Endodermal cell (in vitro differentiated cells): ENCODE results near the gene RAD9A. TPM values are rescaled to one million over a fixed set of nuclear protein-coding genes. Genes with fewer than 3 reads are reported as not detected.

Source experiments
- DNase-seq: peaks from one replicate; pipeline ENCODE4 v3.0.0-alpha.2; 2017
- H3K27ac ChIP-seq: 2 replicates; pipeline ENCODE4 v1.5.1; 2013; ENCODE audit warnings: mild to moderate bottlenecking, low read depth, low read length, moderate library complexity
- H3K27me3 ChIP-seq: 2 replicates; pipeline ENCODE4 v1.6.1; 2013; ENCODE audit warnings: mild to moderate bottlenecking, low read length, moderate library complexity; ENCODE audit not compliant: insufficient read depth, control insufficient read depth, poor library complexity, severe bottlenecking
- H3K36me3 ChIP-seq: 2 replicates; pipeline ENCODE4 v1.7.0; 2013; ENCODE audit warnings: mild to moderate bottlenecking, low read length, moderate library complexity; ENCODE audit not compliant: control insufficient read depth, insufficient read depth
- H3K4me1 ChIP-seq: one replicate; pipeline ENCODE4 v1.7.0; 2013; ENCODE audit warnings: low read length; ENCODE audit not compliant: control insufficient read depth, insufficient read depth
- H3K4me3 ChIP-seq: 2 replicates; pipeline ENCODE4 v1.5.1; 2013; ENCODE audit warnings: mild to moderate bottlenecking, low read length, moderate library complexity
- H3K9ac ChIP-seq: 2 replicates; pipeline ENCODE4 v1.6.1; 2013; ENCODE audit warnings: mild to moderate bottlenecking, low read length, moderate library complexity; ENCODE audit not compliant: poor library complexity, severe bottlenecking; ENCODE audit errors: extremely low read depth
- H3K9me3 ChIP-seq: 2 replicates; pipeline ENCODE4 v1.6.1; 2013; ENCODE audit warnings: mild to moderate bottlenecking, low read length, moderate library complexity; ENCODE audit not compliant: control insufficient read depth
- H3K27ac Mint-ChIP-seq: 2 replicates; pipeline ENCODE4 v1.8.0; 2020; ENCODE audit warnings: mixed read lengths
- H3K27me3 Mint-ChIP-seq: 2 replicates; pipeline ENCODE4 v1.8.0; 2021; ENCODE audit warnings: mild to moderate bottlenecking, mixed read lengths; ENCODE audit not compliant: insufficient read depth
- H3K36me3 Mint-ChIP-seq: 2 replicates; pipeline ENCODE4 v1.8.0; 2020; ENCODE audit warnings: low read depth, mixed read lengths
- H3K4me1 Mint-ChIP-seq: 2 replicates; pipeline ENCODE4 v1.8.0; 2020; ENCODE audit warnings: mixed read lengths
- H3K4me3 Mint-ChIP-seq: 2 replicates; pipeline ENCODE4 v1.8.0; 2020; ENCODE audit warnings: mild to moderate bottlenecking, moderate library complexity, mixed read lengths
- H3K9me3 Mint-ChIP-seq: 2 replicates; pipeline ENCODE4 v1.8.0; 2020; ENCODE audit warnings: mild to moderate bottlenecking, mixed read lengths
- CTCF ChIP-seq: fragments of 200-600 bp; sonication (generic); conservative IDR thresholded peaks from 2 replicates; pipeline ENCODE4 v1.5.0; 2021; ENCODE audit warnings: antibody characterized with exemption, mild to moderate bottlenecking
- WGBS, 2 experiments: methylation state at CpG; one replicate each; pipeline versions ENCODE4 v1.1.5 to v1.1.7; 2013; ENCODE audit warnings: missing lambda C conversion rate in 2 of 2, mixed read lengths in 1 of 2; ENCODE audit not compliant: insufficient coverage in 1 of 2, insufficient read length in 1 of 2; 5-methylcytosine and 5-hydroxymethylcytosine counted together
- total RNA-seq, 2 donors: library from RNA; stranded (reverse); fragmentation: NEBNext Ultra II Directional in 1 of 2; extraction: Animal tissue kit (Norgen Biotek cat#: 25700) in 1 of 2; gene quantifications; 2 replicates in 1 of 2; 3 replicates in 1 of 2; pipeline ENCODE4 v1.2.1, GENCODE V29; 2021

Gene RAD9A
- total RNA-seq, 2 donors from 2014 or later = 28.3 to 41.4 TPM

GRCh38 chr11:67407688-67408163 lies 15.9 kb downstream of the RAD9A start:
- H3K27ac Mint-ChIP-seq = no peak overlapping the region

GRCh38 chr11:67408437-67409200 lies 16.8 kb downstream of the RAD9A start:
- H3K9ac ChIP-seq = no peak overlapping the region
- Mint-ChIP-seq H3K27me3 (peaks cover 24% of the 10 kb centered on the region), H3K4me3 (no peak overlapping the region), H3K9me3 (no peaks in the 10 kb centered on the region), H3K36me3 (no peaks in the 10 kb centered on the region), H3K27ac (no peak overlapping the region), H3K4me1 (peaks cover 11% of the 10 kb centered on the region)
- no peaks in the 10 kb centered on the region for H3K9me3 ChIP-seq
- no peak overlapping the region for H3K4me3 ChIP-seq
- no peaks in the 10 kb centered on the region for H3K36me3 ChIP-seq
- no peaks in the 10 kb centered on the region for H3K27me3 ChIP-seq
- 91 to 97% methylated on average over 10 to 18 of the region's 18 CpGs for WGBS, 2 experiments
- no peak for TF ChIP-seq CTCF
- H3K27ac ChIP-seq = no peak overlapping the region
- DNase-seq = no peak
- H3K4me1 ChIP-seq = peaks cover 14% of the 10 kb centered on the region

More at GRCh38 chr11:67407688-67408163, 15.9 kb downstream of the RAD9A start:
- Histone ChIP-seq H3K27me3 (no peaks in the 10 kb centered on the region), H3K4me3 (no peak overlapping the region), H3K36me3 (no peaks in the 10 kb centered on the region), H3K27ac (no peak overlapping the region), H3K9ac (no peak overlapping the region), H3K4me1 (peaks cover 14% of the 10 kb centered on the region), H3K9me3 (no peaks in the 10 kb centered on the region)
- Mint-ChIP-seq H3K27me3 (peaks cover 15% of the 10 kb centered on the region), H3K36me3 (no peaks in the 10 kb centered on the region), H3K4me3 (no peak overlapping the region), H3K9me3 (no peaks in the 10 kb centered on the region), H3K4me1 (peaks cover 7% of the 10 kb centered on the region)
- DNase-seq = no peak
- TF ChIP-seq CTCF = no peak
- 83 to 88% methylated on average over 9 to 12 of the region's 12 CpGs for WGBS, 2 experiments

GRCh38 chr11:67409261-67409666 lies 17.5 kb downstream of the RAD9A start:
- no peak overlapping the region for H3K9ac ChIP-seq
- no peaks in the 10 kb centered on the region for H3K9me3 Mint-ChIP-seq
- no peak overlapping the region for H3K27ac Mint-ChIP-seq
- H3K27me3 Mint-ChIP-seq = peaks cover 25% of the 10 kb centered on the region
- peaks cover 11% of the 10 kb centered on the region for H3K4me1 Mint-ChIP-seq
- DNase-seq = no peak
- H3K4me3 ChIP-seq = no peak overlapping the region
- H3K27ac ChIP-seq = no peak overlapping the region
- no peaks in the 10 kb centered on the region for H3K27me3 ChIP-seq
- H3K4me3 Mint-ChIP-seq = no peak overlapping the region
- 92 to 94% methylated on average over 23 to 24 of the region's 24 CpGs for WGBS, 2 experiments
- TF ChIP-seq CTCF = no peak
- H3K9me3 ChIP-seq = no peaks in the 10 kb centered on the region
- H3K4me1 ChIP-seq = peaks cover 14% of the 10 kb centered on the region
- no peaks in the 10 kb centered on the region for H3K36me3 ChIP-seq
- no peaks in the 10 kb centered on the region for H3K36me3 Mint-ChIP-seq
